MV-4-11 (cell line): Measurements from ENCODE around the gene PRPF6.

Experiments used
- DNase-seq: peaks from one replicate; lab custom pipeline; 2025; lab: John Stamatoyannopoulos, UW

PRPF6 gene

DNA sequence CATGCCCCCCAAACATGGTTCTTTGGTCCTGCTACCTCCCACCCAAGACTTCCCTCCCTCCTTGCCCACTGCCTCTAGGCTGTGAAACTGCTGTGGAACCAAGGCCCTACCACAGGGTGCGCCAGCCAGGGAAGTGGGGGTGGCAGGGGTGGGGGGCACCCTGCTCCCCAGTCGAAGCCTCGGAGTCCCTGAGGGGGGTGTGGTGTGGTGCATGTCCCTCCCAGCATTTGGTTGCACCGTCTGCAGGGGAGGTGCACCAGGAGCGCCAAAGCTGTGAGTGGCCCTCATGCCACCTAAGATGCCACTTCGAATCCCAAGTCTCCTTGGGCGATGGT lies 96.6 kb downstream of the PRPF6 start:
- no peak for DNase-seq

DNA sequence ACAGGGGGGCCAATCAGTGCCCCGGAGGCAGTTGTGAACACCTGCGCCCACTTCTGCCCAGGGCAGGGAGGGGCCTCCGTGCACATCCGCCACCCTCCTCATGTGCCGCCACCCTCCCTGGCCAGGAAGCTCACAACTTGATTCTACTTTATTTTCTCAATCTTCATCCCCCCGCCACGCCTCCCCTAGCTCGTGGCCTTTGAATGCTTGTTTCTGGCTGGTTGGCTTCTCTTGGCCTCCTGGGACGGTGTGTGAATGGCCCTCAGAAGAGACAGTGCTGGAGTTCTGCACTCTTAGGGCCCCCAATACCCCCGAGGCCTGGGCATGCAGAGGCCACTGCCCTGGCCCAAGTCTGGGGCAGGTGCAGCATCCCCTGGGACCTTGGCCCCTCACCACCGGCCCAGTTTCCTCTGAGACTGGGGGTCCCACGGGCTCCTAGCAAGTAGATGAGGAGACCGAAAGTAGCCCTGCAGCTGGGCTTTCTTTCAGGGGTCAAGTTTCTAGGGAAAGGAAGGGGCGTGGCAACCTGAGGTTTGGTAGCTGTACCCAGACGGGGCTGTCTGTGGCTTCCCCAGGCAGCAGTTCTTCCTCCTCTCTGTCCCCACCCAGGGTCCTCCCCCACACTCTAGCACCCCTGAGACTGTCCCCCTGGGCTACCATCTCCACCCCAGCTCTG lies 97.1 kb downstream of the PRPF6 start:
- peak; percentile 80 for DNase-seq

DNA sequence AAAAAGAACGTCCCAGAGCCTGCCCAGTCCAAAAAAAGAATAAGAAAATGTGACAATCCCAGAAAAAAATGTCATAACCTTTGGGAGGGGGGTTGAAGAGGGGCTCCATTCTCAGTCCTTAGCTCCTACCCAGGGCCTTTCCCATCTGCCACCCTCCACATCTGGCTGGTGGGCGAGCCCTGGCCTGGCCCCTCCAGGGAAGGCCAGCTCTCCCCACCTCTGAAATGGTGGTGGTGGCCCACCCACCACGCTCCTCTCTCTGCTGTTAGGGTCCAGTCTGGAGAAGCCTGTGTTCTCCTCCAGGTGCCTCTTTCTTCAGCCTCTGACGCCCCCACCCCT lies 98.0 kb downstream of the PRPF6 start:
- DNase-seq = no peak

GRCh38 chr20:64079273-64080012 lies 98.5 kb downstream of the PRPF6 start, which contains the start of gene RGS19:
RGS19 (minus strand) TSS chr20:64079518; CDS start chr20:64076886, 2,632 bp downstream.
- DNase-seq = peak; percentile 91

DNA sequence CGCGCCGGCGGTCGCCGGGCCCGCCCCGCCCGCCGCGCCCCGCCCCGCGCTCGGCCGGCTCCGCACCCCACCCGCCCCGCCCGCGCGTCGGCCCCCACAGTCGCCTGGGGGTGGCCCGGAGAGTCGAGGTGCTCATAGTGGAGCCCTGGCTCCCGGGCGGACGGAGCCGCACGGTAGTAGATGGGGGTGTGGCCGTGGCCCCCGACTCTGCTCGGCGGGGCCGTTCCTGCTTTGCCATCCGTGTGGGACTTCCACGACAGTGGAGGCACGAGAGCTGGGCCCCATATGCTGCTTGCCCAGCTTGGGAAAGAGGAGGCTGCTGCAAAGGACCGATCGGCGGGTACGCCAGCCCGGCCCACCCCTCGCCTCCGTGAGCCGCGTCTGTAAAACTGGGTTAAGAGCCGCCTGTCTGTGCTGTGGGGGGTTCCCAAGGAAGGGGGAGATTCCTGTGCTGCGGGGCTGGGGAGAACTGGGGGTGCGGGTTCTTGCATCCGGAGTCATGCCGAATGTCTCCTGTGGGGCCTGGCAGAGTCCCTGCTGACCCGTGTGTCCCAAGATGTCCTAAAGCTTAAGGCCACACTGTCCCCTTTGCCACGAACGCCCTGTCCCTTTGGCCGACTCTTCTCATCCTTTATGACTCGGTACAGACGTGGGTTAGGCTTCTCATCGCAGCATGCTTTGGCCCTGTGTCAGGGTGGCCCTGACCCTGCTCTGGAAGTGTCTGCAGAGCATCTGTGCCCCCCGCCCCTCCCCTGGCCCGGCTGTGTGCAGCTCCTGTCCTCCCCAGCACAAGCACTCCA lies 99.3 kb downstream of the PRPF6 start, which contains the start of gene OPRL1:
Gene OPRL1 (plus strand): TSS at position 70 of the 800 bp plus-strand sequence. CDS start 12,639 bp downstream, outside the sequence.
- DNase-seq = no peak

- DNase-seq = no peak
Measured at GRCh38 chr20:64080813-64081623, 100.1 kb downstream of the PRPF6 start.

DNA sequence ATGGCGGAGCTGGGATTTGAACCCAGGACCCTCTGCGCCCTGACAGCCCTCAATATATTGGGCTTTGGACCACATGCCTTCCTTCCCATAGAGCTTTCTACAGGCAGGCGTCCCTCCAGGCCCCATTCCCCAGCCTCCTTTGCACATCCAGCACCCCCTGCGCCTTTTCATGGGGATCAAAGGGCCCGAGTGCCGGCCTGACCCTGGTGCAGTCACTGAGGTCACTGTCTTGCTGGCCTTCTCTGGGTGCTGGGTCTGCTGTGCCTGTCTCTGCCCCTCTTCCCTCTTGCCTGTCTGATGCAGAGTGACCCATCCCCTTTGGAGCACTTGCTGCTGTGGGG lies 100.7 kb downstream of the PRPF6 start:
- no peak for DNase-seq

- no peak for DNase-seq
Measured at GRCh38 chr20:64082126-64082731, 101.3 kb downstream of the PRPF6 start.
